ENCODE measurements around the gene RBM20.
"Not testable (repeated sequence)": the region's sequence is repeated elsewhere in the genome, so short reads cannot be mapped to it uniquely, and the experiment has no call there.

RBM20 gene

GRCh38 chr10:110764793-110765512 lies 120.8 kb downstream of the RBM20 start:
- no peak for DNase-seq (ENCODE audit: low read depth)

DNA sequence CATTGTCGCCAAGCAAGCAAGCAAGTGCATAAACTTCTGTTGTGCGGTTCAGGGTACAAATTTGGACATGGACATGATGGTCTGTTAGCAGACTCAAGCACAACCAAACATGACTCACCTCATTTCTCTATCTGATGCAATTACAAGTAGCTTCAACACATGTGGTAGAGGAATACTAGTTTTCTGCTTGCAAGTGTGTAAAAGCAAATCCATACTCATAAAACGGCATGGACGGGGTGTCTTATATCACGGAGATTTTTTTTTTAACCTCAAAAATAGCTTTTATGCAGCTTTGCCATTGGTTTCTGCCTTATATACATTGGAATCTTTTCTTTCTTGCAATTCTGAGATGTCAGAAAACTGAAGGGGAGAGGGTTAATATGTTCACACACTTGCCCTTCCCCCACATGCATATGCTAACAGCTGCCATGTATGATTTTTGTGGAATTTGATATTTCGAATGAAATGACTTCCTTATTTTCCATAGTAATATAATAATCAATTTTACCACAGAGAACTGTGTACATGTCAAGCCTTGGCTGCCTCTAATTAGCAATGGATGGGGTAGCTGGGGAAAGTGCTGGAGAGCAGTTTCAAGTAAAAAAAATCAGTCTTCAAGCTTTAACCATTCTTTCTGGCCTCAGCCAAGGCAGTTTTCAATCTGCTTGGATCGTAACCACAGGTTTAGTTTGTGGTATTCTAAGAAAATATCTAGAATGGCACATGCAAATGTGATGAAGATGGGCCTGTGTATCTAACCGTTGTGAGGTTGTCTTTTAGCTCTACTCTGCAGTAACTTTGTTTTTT lies 121.6 kb downstream of the RBM20 start:
- DNase-seq (ENCODE audit: low read depth): no peak

GRCh38 chr10:110767601-110768000 lies 123.5 kb downstream of the RBM20 start:
- not testable (repeated sequence) for DNase-seq (ENCODE audit: low read depth)

DNA sequence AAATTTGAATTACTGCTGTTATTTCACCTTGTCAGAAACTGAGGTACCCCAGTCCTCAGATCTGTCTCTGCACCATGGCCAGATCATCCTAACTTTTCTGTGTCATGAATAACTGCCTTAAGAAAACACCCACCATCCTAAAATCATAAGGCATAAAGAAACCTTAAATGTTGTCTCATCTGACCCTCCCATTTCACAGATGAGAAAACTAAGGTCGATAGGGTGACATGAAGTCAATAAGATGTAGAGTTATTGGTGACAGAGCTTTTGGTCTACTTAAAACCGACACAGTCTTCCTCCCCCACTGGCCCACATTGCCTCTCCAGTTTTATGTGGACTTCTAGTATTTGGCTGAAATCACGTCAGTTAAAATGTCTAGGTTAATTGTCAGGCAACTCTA lies 126.1 kb downstream of the RBM20 start:
- no peak for DNase-seq (ENCODE audit: low read depth)

DNA sequence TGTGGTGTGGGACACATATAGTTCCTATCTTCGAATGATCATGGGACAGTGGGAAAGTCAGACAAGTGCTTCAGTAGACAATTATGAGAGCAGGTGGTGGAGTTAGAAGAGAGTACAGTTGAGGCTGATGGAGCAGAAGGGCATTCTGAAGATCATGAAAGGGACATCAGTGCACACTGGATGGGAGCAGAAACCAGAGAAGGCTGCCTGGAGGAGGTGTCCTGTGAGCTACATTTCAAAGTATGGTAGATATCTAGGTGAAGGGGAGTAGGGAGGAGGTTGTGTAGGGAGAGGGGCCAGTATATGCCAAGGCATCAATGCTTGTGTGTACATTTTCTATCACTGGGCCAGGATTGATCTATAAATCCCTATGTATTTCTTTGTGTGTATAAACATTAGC lies 127.3 kb downstream of the RBM20 start:
- DNase-seq (ENCODE audit: low read depth): no peak

DNA sequence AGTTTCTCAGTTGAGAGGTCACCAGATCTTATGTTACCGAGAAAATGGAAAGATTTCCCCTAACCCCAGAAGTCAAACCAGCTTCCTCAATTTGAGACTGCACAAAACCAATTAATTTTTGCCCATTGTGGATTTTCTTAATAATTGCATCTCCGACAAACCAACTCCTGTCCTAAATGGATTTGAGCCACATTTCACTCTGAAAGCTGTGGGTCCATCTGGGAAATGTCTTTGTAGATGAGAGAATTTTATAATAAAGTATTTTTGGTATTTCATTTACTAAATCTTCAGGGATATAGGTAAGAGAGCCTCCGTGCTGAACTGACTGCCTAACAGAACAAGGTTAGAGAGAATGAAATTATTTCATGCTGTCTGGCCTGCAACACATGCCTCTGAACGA lies 127.9 kb downstream of the RBM20 start:
- no peak for DNase-seq (ENCODE audit: low read depth)

GRCh38 chr10:110772454-110773025 lies 128.4 kb downstream of the RBM20 start:
- DNase-seq (ENCODE audit: low read depth): no peak

GRCh38 chr10:110773693-110774068 lies 129.5 kb downstream of the RBM20 start:
- no peak for DNase-seq (ENCODE audit: low read depth)

- no peak for DNase-seq (ENCODE audit: low read depth)
Observed at GRCh38 chr10:110774069-110775019, 130.2 kb downstream of the RBM20 start.

DNA sequence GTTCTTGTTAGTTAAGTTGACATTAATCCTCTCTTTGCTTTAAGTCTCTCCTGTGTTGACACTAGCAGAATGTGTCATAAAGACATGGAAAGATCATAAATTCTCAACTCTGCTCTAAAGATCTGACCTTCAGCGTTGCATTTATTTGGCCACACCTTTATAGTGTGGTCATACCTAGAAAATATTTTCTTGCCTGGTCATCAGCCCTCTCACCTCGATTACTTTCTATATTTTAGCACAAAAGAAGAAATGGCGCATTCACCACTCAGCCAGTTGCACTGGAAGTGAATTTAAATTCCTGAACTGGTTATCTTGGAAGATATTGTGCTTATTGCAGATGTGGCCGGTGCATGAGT lies 130.9 kb downstream of the RBM20 start:
- DNase-seq (ENCODE audit: low read depth): no peak

DNA sequence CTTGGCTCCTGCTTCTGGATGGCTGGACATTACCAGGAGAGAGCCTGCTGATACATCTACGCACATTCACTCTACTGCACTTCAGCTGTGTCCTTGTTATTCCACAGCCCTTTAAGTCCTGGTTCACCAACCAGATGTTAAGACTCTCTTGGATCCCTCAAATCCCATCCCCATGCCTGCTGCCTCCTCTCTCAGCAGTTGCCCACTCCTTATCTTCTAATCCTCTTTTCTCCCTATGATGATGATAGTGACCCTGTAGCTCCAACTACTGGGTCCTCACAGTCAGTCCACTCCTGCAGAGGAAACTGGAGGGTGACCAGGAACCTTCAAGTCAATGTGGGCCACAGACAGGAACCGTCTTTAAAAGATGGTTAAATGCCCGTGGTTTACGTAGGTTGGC lies 131.3 kb downstream of the RBM20 start:
- no peak for DNase-seq (ENCODE audit: low read depth)

GRCh38 chr10:110777017-110777416 lies 132.9 kb downstream of the RBM20 start:
- DNase-seq (ENCODE audit: low read depth): no peak

DNA sequence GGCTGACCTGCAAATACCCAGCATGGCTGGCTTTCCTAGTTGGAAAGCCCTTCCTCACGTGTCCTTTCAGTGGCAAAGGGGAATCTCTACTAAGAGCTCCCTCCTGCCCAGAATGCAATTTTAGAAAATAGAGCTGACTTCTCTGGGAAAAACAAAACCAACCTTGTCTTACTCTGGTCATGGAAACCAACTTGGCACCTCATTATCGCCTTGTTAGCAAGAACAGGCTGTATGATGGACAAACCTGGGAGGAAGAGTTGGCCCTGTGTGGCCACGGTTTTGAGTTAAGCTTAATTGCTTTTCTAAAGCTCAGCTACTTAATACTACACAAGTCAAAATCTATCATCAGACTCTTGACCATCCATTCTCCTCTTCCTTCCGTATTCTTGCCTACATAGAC lies 133.5 kb downstream of the RBM20 start:
- no peak for DNase-seq (ENCODE audit: low read depth)

- DNase-seq (ENCODE audit: low read depth): no peak
Observed at GRCh38 chr10:110778211-110778610, 134.1 kb downstream of the RBM20 start.

DNA sequence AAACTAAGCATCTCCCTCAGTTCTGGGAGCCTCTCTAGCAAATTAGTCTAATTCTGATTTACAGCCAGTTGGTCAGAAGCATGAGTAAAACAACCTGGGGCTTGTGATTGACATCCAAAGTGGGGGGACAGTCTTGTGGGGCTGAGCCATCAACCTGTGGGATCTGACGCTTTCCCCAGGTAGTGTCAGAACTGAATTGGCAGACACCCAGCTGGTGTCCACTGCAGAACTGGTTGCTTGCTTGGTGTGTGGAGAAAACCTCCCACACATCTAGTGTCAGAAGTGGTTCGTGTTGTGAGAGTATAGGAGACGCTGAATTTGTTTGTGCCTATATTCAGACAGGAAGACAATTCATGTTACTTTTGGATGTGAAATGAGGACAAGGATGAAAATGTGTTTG lies 135.4 kb downstream of the RBM20 start:
- no peak for DNase-seq (ENCODE audit: low read depth)

GRCh38 chr10:110780704-110781103 lies 136.6 kb downstream of the RBM20 start:
- DNase-seq (ENCODE audit: low read depth): no peak

GRCh38 chr10:110781139-110781538 lies 137.0 kb downstream of the RBM20 start:
- no peak for DNase-seq (ENCODE audit: low read depth)

- DNase-seq (ENCODE audit: low read depth): no peak
Observed at GRCh38 chr10:110782616-110783015, 138.5 kb downstream of the RBM20 start.

GRCh38 chr10:110783509-110784107 lies 139.5 kb downstream of the RBM20 start:
- peak; percentile 66 for DNase-seq (ENCODE audit: low read depth)

- DNase-seq (ENCODE audit: low read depth): no peak
Observed at GRCh38 chr10:110784198-110784597, 140.1 kb downstream of the RBM20 start.

- no peak for DNase-seq (ENCODE audit: low read depth)
Observed at GRCh38 chr10:110786172-110786571, 142.0 kb downstream of the RBM20 start.

Measured in stimulated activated CD4-positive, alpha-beta T cell treated with anti-CD3 and anti-CD28 coated beads, Interleukin-2, amount 100 ng/mL, for 4 hours (primary cell).